WTC11 (cell line): ENCODE measurements around the gene SPATA19. TPM values are rescaled to one million over a fixed set of nuclear protein-coding genes. Genes with fewer than 3 reads are reported as not detected.
A peak's percentile ranks its signal among the peaks of the same experiment; 100 is the strongest.

ENCODE experiments used
- ATAC-seq: fragments of 200-7000 bp; cut with Tn5 transposase; 2 replicates; pipeline ENCODE4 v1.10.0; 2021; ENCODE audit warnings: mild to moderate bottlenecking, moderate library complexity
- CTCF ChIA-PET: fragments of 300-600 bp; sonication (Branson Sonifier 250); formaldehyde crosslinking; loops from one replicate; lab custom pipeline; 2021; ENCODE audit warnings: antibody characterized with exemption; lab: Charles Lee
- POLR2A ChIA-PET: fragments of 350-600 bp; sonication (Branson Sonifier 250); formaldehyde crosslinking; loops from one replicate; lab custom pipeline; 2021; ENCODE audit warnings: antibody characterized with exemption; lab: Charles Lee
- DNase-seq: peaks from one replicate; pipeline ENCODE4 v3.0.0; 2021; ENCODE audit warnings: low spot score
- H3K27ac Mint-ChIP-seq: 2 replicates; pipeline ENCODE4 v1.8.0; 2021; ENCODE audit warnings: mixed read lengths
- H3K27me3 Mint-ChIP-seq: 2 replicates; pipeline ENCODE4 v1.8.0; 2021; ENCODE audit warnings: low read depth, mild to moderate bottlenecking, moderate library complexity, mixed read lengths
- H3K36me3 Mint-ChIP-seq: 2 replicates; pipeline ENCODE4 v1.8.0; 2021; ENCODE audit warnings: mixed read lengths
- H3K4me1 Mint-ChIP-seq: 2 replicates; pipeline ENCODE4 v1.8.0; 2022; ENCODE audit warnings: mixed read lengths
- H3K4me3 Mint-ChIP-seq: 2 replicates; pipeline ENCODE4 v1.8.0; 2021; ENCODE audit warnings: mild to moderate bottlenecking, moderate library complexity, mixed read lengths
- H3K9me3 Mint-ChIP-seq: 2 replicates; pipeline ENCODE4 v1.8.0; 2021; ENCODE audit warnings: mixed read lengths
- AR ChIP-seq: fragments of 250-450 bp; sonication (Bioruptor Pico); IDR thresholded peaks from 2 replicates; pipeline ENCODE4 v1.9.0; 2021; ENCODE audit warnings: mild to moderate bottlenecking
- E2F5 ChIP-seq: sonication (generic); formaldehyde crosslinking; IDR thresholded peaks from 2 replicates; pipeline ENCODE4 v1.8.1; 2022; ENCODE audit warnings: mild to moderate bottlenecking, moderate library complexity, missing genetic modification reagents
- ERG ChIP-seq: fragments of 250-450 bp; sonication (Bioruptor Pico); IDR thresholded peaks from 2 replicates; pipeline ENCODE4 v1.8.0; 2021; ENCODE audit warnings: mild to moderate bottlenecking
- FOXP4 ChIP-seq: sonication (generic); formaldehyde crosslinking; IDR thresholded peaks from 2 replicates; pipeline ENCODE4 v1.8.0; 2022; ENCODE audit warnings: mild to moderate bottlenecking, missing genetic modification reagents
- JAZF1 ChIP-seq: fragments of 250-450 bp; sonication (Bioruptor Pico); IDR thresholded peaks from 2 replicates; pipeline ENCODE4 v1.9.0; 2021; ENCODE audit warnings: moderate library complexity, mild to moderate bottlenecking, inconsistent platforms
- NFATC4 ChIP-seq: fragments of 250-450 bp; sonication (Bioruptor Pico); IDR thresholded peaks from 2 replicates; pipeline ENCODE4 v1.9.0; 2021; ENCODE audit warnings: mild to moderate bottlenecking
- PREB ChIP-seq: sonication (generic); formaldehyde crosslinking; IDR thresholded peaks from 2 replicates; pipeline ENCODE4 v1.8.1; 2022; ENCODE audit warnings: mild to moderate bottlenecking, missing genetic modification reagents, moderate library complexity, borderline replicate concordance
- SP1 ChIP-seq: sonication (generic); formaldehyde crosslinking; conservative IDR thresholded peaks from 2 replicates; pipeline ENCODE4 v1.8.1; 2022; ENCODE audit warnings: missing genetic modification reagents
- TP53 ChIP-seq: sonication (generic); formaldehyde crosslinking; IDR thresholded peaks from 2 replicates; pipeline ENCODE4 v1.8.1; 2023; ENCODE audit warnings: mild to moderate bottlenecking, missing genetic modification reagents
- USF2 ChIP-seq: sonication (generic); formaldehyde crosslinking; IDR thresholded peaks from 2 replicates; pipeline ENCODE4 v1.8.1; 2023; ENCODE audit warnings: mild to moderate bottlenecking, missing genetic modification reagents, moderate library complexity
- ZMAT4 ChIP-seq: fragments of 250-450 bp; sonication (Bioruptor Pico); IDR thresholded peaks from 2 replicates; pipeline ENCODE4 v1.9.0; 2021; ENCODE audit warnings: mild to moderate bottlenecking
- total RNA-seq: library from RNA; stranded (reverse); gene quantifications from 3 replicates; pipeline ENCODE4 v1.2.3, GENCODE V29; 2021

SPATA19 gene
- total RNA-seq, 1 experiment from 2014 or later, result not detected

GRCh38 chr11:133809569-133810491, 35.5 kb downstream of the SPATA19 start (continued):
- TF ChIP-seq FOXP4, result no peak

GRCh38 chr11:133808393-133809140, 36.7 kb downstream of the SPATA19 start:
- ATAC-seq (peak; percentile 14; the same call in 1 of the 2 replicates), DNase-seq (no peak)
- H3K36me3 Mint-ChIP-seq, result no peaks in the 10 kb centered on the region
- peak overlapping the region; percentile 10; the same call in 1 of the 2 replicates for H3K4me3 Mint-ChIP-seq
- H3K27ac Mint-ChIP-seq, result no peak overlapping the region
- ChIA-PET POLR2A (no interaction called here), CTCF (interaction anchor here (1.0 to 4.8 kb wide), 3 partner anchors 13 to 674 kb away, joined by 3 to 61 read pairs (median 7); no protein-coding TSS in a partner anchor)
- no peaks in the 10 kb centered on the region for H3K4me1 Mint-ChIP-seq
- TF ChIP-seq PREB (CRISPR knock-in tag), result no peak
- no peak for TF ChIP-seq TP53 (CRISPR knock-in tag)
- no peak for TF ChIP-seq AR (CRISPR knock-in tag)
- TF ChIP-seq JAZF1 (CRISPR knock-in tag), result no peak
- TF ChIP-seq E2F5 (CRISPR knock-in tag), result no peak
- no peak for TF ChIP-seq NFATC4 (CRISPR knock-in tag)
- no peak for TF ChIP-seq ZMAT4
- no peak for TF ChIP-seq ERG (CRISPR knock-in tag)
- TF ChIP-seq USF2 (CRISPR knock-in tag), result no peak
- TF ChIP-seq SP1 (CRISPR knock-in tag), result no peak
- no peaks in the 10 kb centered on the region for H3K27me3 Mint-ChIP-seq
- H3K9me3 Mint-ChIP-seq, result peaks cover 3% of the 10 kb centered on the region; the same call in 1 of the 2 replicates
